ENCODE measurements around the gene DCAF16. TPM values are rescaled to one million over a fixed set of nuclear protein-coding genes. Genes with fewer than 3 reads are reported as not detected.

The DCAF16 gene
- total and polyA plus RNA-seq, 8 donors, result 2.9 to 49.8 (median 10.4) TPM

DNA sequence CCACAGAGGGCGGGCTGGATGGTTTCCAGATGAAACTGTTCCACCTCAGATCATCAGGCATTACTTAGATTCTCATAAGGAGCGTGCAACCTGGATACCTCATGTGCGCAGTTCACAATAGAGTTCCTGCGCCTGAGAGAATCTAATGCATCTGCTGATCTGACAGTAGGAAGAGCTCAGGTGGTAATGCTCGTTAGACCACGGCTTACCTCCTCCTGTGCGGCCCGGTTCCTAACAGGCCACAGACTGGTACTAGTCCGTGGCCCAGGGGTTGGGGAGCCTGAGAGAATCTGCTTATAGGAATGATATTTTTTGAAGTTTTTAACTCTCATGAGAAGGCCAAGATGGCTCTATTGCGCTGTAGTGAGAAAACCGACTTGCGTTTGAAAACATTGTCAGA, 5.6 kb upstream of the DCAF16 start:
- H3K4me3 ChIP-seq, result no peak overlapping the region
- peaks cover 3 to 18% (median 5%) of the 10 kb centered on the region in 4 donors for H3K4me1 ChIP-seq
- intact Hi-C loops (cut with DNase I; ENCODE audit: low total_unique reads), result no loop called here
- H3K9me3 ChIP-seq, result no peaks in the 10 kb centered on the region
- H3K27me3 ChIP-seq, result no peaks in the 10 kb centered on the region
- no peak for DNase-seq
- no peak overlapping the region for H3K27ac ChIP-seq
- 90 to 96% (median 92%) methylated on average over 12 of the region's 12 CpGs for WGBS, 5 donors
- TF ChIP-seq EP300 (IDR thresholded peaks at IDR 0.05), result no peak
- TF ChIP-seq, protein P1, sequence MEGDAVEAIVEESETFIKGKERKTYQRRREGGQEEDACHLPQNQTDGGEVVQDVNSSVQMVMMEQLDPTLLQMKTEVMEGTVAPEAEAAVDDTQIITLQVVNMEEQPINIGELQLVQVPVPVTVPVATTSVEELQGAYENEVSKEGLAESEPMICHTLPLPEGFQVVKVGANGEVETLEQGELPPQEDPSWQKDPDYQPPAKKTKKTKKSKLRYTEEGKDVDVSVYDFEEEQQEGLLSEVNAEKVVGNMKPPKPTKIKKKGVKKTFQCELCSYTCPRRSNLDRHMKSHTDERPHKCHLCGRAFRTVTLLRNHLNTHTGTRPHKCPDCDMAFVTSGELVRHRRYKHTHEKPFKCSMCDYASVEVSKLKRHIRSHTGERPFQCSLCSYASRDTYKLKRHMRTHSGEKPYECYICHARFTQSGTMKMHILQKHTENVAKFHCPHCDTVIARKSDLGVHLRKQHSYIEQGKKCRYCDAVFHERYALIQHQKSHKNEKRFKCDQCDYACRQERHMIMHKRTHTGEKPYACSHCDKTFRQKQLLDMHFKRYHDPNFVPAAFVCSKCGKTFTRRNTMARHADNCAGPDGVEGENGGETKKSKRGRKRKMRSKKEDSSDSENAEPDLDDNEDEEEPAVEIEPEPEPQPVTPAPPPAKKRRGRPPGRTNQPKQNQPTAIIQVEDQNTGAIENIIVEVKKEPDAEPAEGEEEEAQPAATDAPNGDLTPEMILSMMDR (IDR thresholded peaks at IDR 0.05), result no peak
- TF ChIP-seq POLR2AphosphoS5 (IDR thresholded peaks at IDR 0.05), result no peak
- TF ChIP-seq POLR2A (IDR thresholded peaks at IDR 0.05), result no peak
- no peaks in the 10 kb centered on the region for H3K36me3 ChIP-seq

DNA sequence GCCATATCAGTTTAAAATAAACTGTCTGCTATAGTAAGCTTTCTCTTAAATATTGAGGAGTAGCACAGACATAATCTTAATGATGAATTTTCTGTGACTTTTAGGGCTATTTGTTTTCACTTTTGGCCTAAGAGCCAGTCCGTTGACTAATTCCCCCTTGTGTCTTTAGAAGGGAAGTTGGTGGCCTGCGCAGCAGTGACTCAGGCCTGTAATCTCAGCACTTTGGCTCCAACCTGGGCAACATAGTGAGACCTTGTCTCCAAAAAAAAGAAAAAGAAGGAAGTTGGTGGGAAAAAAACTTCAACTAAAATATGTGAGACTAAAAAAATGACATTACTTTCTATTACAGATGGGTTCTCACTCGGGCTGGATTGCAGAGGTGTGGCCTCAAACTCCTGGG, 3.6 kb upstream of the DCAF16 start:
- intact Hi-C loops (cut with DNase I; ENCODE audit: low total_unique reads), result no loop called here
- Histone ChIP-seq H3K36me3 (no peaks in the 10 kb centered on the region), H3K9me3 (no peaks in the 10 kb centered on the region), H3K27ac (no peak overlapping the region), H3K27me3 (no peaks in the 10 kb centered on the region), H3K4me3 (no peak overlapping the region), H3K4me1 (peaks cover 10 to 29% (median 16%) of the 10 kb centered on the region in 4 donors)
- WGBS, 5 donors, result 71 to 92% (median 85%) methylated on average over 3 of the region's 3 CpGs
- no peak for DNase-seq
- TF ChIP-seq, protein P1 (IDR thresholded peaks at IDR 0.05), result no peak
- TF ChIP-seq POLR2A (IDR thresholded peaks at IDR 0.05) (no peak), EP300 (IDR thresholded peaks at IDR 0.05) (no peak), POLR2AphosphoS5 (IDR thresholded peaks at IDR 0.05) (no peak)

DNA sequence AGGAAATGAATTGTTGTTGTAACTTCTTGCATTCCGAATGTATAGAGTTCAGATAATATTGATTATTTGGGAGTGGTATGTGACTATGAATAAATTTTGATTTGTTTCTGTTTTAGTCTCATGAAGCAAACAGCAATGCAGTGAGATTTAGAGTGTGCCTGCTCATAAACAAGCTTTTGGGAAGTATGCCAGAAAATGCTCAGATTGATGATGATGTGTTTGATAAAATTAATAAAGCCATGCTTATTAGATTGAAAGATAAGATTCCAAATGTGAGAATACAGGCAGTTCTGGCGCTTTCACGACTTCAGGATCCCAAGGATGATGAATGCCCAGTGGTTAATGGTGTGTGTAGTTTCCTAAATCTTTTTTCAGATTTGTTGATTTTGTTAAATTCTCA, 2.2 kb upstream of the DCAF16 start:
- H3K4me3 ChIP-seq, result no peak overlapping the region
- DNase-seq, result no peak
- H3K4me1 ChIP-seq, result peaks cover 23 to 42% (median 27%) of the 10 kb centered on the region in 4 donors
- intact Hi-C loops (cut with DNase I; ENCODE audit: low total_unique reads), result no loop called here
- no peaks in the 10 kb centered on the region for H3K27me3 ChIP-seq
- H3K27ac ChIP-seq, result no peak overlapping the region
- TF ChIP-seq, protein P1 (IDR thresholded peaks at IDR 0.05), result no peak
- TF ChIP-seq POLR2AphosphoS5 (IDR thresholded peaks at IDR 0.05), result no peak
- H3K9me3 ChIP-seq, result no peaks in the 10 kb centered on the region
- H3K36me3 ChIP-seq, result no peaks in the 10 kb centered on the region
- WGBS, 5 donors, result 66 to 71% (median 68%) methylated on average over 3 of the region's 3 CpGs

DNA sequence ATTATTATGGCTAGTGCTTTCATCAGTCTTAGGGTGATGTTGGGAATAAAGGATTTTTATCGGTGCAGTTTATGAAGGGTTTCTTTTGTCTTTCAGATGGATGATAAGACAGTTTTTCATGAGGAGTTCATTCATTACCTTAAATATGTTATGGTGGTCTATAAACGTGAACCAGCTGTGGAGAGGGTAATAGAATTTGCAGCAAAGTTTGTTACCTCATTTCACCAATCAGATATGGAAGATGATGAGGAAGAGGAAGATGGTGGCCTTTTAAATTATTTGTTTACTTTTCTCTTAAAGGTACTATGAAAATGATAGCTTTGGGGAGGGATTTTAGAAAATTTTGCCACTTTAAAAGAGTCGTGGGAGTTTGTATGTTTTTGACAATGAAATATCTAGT, 1.6 kb upstream of the DCAF16 start:
- Histone ChIP-seq H3K4me3 (peak overlapping the region in 1 of 4 donors; percentile 68), H3K9me3 (no peaks in the 10 kb centered on the region), H3K27ac (no peak overlapping the region), H3K4me1 (peaks cover 28 to 49% (median 33%) of the 10 kb centered on the region in 4 donors), H3K27me3 (no peaks in the 10 kb centered on the region), H3K36me3 (no peaks in the 10 kb centered on the region)
- TF ChIP-seq POLR2AphosphoS5 (IDR thresholded peaks at IDR 0.05) (no peak), EP300 (IDR thresholded peaks at IDR 0.05) (no peak), POLR2A (IDR thresholded peaks at IDR 0.05) (no peak)
- TF ChIP-seq, protein P1 (IDR thresholded peaks at IDR 0.05), result no peak
- 8 to 16% (median 13%) methylated on average over 3 of the region's 3 CpGs for WGBS, 5 donors
- DNase-seq, result no peak
- intact Hi-C loops (cut with DNase I; ENCODE audit: low total_unique reads), result no loop called here

Data from stomach (tissue), 9 donors.